B cell (primary cell): ENCODE data around the gene TFAP2A.

ENCODE experiments used
- EZH2 ChIP-seq: IDR thresholded peaks from 2 replicates; pipeline ENCODE4 v1.6.1; 2012; ENCODE audit warnings: borderline replicate concordance, low read depth, mild to moderate bottlenecking, moderate library complexity, low read length; ENCODE audit not compliant: insufficient read depth, poor library complexity, severe bottlenecking
- TF ChIP-seq, protein P1 (sequence below): fragments of 200-600 bp; IDR thresholded peaks from one replicate; pipeline ENCODE4 v1.8.0; 2022; ENCODE audit warnings: antibody characterized with exemption, mild to moderate bottlenecking

GRCh38 chr6:10413262-10413849, 1.5 kb downstream of the TFAP2A start:
- TF ChIP-seq, protein P1, sequence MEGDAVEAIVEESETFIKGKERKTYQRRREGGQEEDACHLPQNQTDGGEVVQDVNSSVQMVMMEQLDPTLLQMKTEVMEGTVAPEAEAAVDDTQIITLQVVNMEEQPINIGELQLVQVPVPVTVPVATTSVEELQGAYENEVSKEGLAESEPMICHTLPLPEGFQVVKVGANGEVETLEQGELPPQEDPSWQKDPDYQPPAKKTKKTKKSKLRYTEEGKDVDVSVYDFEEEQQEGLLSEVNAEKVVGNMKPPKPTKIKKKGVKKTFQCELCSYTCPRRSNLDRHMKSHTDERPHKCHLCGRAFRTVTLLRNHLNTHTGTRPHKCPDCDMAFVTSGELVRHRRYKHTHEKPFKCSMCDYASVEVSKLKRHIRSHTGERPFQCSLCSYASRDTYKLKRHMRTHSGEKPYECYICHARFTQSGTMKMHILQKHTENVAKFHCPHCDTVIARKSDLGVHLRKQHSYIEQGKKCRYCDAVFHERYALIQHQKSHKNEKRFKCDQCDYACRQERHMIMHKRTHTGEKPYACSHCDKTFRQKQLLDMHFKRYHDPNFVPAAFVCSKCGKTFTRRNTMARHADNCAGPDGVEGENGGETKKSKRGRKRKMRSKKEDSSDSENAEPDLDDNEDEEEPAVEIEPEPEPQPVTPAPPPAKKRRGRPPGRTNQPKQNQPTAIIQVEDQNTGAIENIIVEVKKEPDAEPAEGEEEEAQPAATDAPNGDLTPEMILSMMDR: no peak
- TF ChIP-seq EZH2: no peak
